IPS-18a (cell line): Measurements from ENCODE around the gene IFNK.

Experiments
- H3K27ac ChIP-seq: one replicate; pipeline ENCODE4 v1.5.1; 2013; ENCODE audit warnings: low read length
- H3K27me3 ChIP-seq: one replicate; pipeline ENCODE4 v1.6.1; 2013; ENCODE audit warnings: mild to moderate bottlenecking, low read length; ENCODE audit not compliant: control insufficient read depth, insufficient read depth
- H3K36me3 ChIP-seq: one replicate; pipeline ENCODE4 v1.6.1; 2013; ENCODE audit warnings: low read depth, low read length; ENCODE audit not compliant: control insufficient read depth
- H3K4me1 ChIP-seq: one replicate; pipeline ENCODE4 v1.6.1; 2013; ENCODE audit warnings: low read depth, low read length; ENCODE audit not compliant: control insufficient read depth
- H3K4me3 ChIP-seq: one replicate; pipeline ENCODE4 v1.5.1; 2013; ENCODE audit warnings: low read length
- H3K9ac ChIP-seq: one replicate; pipeline ENCODE4 v1.6.1; 2013; ENCODE audit warnings: mild to moderate bottlenecking, low read length, moderate library complexity
- H3K9me3 ChIP-seq: one replicate; pipeline ENCODE4 v1.6.1; 2013; ENCODE audit warnings: low read depth, low read length; ENCODE audit not compliant: control insufficient read depth

The IFNK gene

DNA sequence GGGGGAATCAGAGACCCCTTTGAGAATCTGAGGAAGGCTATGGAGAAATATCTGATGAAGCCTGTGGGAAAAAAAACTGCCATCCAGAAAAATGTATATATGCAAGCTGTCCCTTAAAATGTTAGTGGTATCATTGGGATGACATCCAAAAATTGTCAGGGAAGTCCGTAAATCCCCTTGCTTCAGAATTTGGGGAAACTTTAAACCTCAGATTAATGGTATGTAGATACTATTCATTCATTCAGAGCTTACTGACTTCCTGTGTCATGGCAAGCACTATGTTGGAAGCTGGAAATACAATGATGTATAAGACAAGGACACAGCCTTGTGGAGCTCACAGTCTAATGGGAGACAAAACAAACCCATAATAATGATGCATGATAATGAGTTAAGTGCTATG, 16.4 kb downstream of the IFNK start:
- Histone ChIP-seq H3K9me3 (no peaks in the 10 kb centered on the region), H3K27me3 (no peaks in the 10 kb centered on the region), H3K9ac (no peak overlapping the region), H3K27ac (no peak overlapping the region), H3K4me3 (no peak overlapping the region), H3K4me1 (no peaks in the 10 kb centered on the region), H3K36me3 (peaks cover 8% of the 10 kb centered on the region)

DNA sequence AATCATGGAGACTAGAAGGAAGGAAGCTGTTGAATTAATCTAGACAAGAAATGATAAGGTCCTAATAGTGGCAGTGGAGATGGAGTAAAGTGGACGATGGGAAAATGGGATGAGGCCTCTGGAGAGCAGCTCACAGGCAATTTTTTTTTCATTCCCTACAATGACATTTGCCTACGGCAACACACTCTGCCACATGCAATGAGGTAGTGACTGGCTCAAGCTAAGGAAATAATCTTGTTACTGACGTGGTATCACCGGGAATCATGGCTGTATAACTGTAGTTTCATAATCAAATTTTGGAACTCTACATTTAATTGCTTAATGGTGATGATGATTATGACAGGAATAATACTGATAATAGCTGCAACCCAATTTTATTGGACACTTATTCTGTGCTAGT, 17.6 kb downstream of the IFNK start:
- Histone ChIP-seq H3K27me3 (no peaks in the 10 kb centered on the region), H3K9me3 (no peaks in the 10 kb centered on the region), H3K4me3 (no peak overlapping the region), H3K27ac (no peak overlapping the region), H3K36me3 (peaks cover 10% of the 10 kb centered on the region), H3K4me1 (no peaks in the 10 kb centered on the region), H3K9ac (no peak overlapping the region)

DNA sequence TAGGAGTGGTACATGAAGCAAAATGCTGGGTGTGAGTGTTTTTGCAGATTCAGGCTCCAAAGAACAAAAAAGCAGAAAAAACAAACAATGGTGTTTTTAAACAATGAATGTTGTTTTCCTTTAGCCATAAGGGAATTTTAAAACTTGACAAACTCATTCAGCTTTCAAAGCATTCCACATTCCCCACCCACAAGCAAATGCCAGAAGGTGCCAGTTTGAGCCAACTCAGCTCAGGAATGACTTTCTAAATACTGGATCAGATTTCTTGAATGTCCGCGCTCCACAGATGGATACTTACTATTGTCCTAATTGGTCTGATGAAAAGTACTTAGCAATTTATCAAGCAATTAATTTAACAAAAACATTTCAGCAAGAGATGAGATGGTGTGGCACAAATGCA, 18.4 kb downstream of the IFNK start:
- H3K27ac ChIP-seq: no peak overlapping the region

GRCh38 chr9:27545471-27545870, 21.4 kb downstream of the IFNK start:
- H3K36me3 ChIP-seq: peaks cover 25% of the 10 kb centered on the region
- no peaks in the 10 kb centered on the region for H3K9me3 ChIP-seq
- H3K27me3 ChIP-seq: no peaks in the 10 kb centered on the region
- H3K4me3 ChIP-seq: no peak overlapping the region
- no peak overlapping the region for H3K27ac ChIP-seq
- H3K4me1 ChIP-seq: no peaks in the 10 kb centered on the region
- no peak overlapping the region for H3K9ac ChIP-seq

More for the DNA sequence above, 18.4 kb downstream of the IFNK start:
- no peaks in the 10 kb centered on the region for H3K9me3 ChIP-seq
- peaks cover 16% of the 10 kb centered on the region for H3K36me3 ChIP-seq
- no peaks in the 10 kb centered on the region for H3K4me1 ChIP-seq
- H3K9ac ChIP-seq: no peak overlapping the region
- no peaks in the 10 kb centered on the region for H3K27me3 ChIP-seq
- no peak overlapping the region for H3K4me3 ChIP-seq

DNA sequence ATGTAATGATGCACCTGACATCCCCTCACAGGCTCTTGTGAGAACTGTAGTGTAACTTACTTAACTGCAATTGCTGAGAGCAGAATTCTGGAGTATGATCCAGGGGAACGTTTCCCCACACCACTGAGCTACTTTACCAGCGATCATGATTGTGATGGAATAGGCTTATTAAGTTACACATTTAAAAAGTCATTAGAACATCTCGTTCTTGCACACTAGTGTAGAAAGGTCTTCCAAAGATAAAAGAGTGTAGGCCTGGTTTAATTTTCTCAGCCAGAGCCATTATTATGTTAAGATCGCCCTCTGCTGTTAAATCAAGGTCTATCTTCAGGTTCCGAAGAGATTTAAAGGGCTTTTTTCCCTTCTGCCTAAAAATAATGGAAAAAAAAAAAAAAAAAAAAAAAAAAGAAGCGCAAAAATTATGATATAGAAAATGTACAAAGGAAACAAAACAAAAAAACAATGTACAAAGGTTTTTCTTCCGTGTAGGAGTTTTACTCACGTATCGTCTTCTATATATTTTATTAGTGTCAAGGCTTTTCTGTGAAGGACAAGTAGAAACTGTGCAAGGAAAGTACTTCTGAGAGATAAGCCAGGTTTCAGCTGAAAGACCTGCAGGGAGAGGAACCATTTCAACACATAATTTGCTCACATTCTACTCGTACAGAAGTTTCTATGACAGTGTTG, 24.1 kb downstream of the IFNK start:
- Histone ChIP-seq H3K36me3 (peaks cover 26% of the 10 kb centered on the region), H3K4me1 (no peaks in the 10 kb centered on the region), H3K9me3 (no peaks in the 10 kb centered on the region), H3K9ac (no peak overlapping the region), H3K27me3 (no peaks in the 10 kb centered on the region), H3K27ac (no peak overlapping the region), H3K4me3 (no peak overlapping the region)

DNA sequence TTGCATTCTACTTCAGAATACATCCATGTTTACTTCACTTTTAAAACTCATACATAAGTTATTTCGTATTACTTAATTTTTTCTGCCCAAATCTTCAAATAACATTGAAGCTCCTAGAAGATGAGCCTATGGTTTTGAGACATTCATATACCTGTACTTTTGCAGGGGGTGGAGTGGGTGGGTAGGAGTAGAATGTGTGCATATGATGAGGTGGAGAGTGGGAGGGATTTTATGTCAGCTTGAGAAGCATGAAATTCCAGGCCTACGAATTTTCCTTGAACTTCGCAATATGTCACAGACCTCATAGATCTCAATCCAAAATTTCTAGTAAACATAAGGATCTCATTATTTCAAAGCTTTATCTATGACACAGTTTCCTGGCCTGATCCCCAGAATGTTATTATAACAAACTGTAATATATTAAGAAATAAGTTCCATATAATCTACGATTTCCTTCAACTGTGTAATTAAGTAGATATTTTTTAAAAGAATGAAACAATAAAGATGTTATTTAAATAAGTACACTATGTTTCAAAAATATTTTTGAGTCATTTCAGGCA, 25.2 kb downstream of the IFNK start:
- Histone ChIP-seq H3K27me3 (no peaks in the 10 kb centered on the region), H3K9ac (no peak overlapping the region), H3K27ac (no peak overlapping the region), H3K36me3 (peaks cover 31% of the 10 kb centered on the region), H3K4me1 (no peaks in the 10 kb centered on the region), H3K4me3 (no peak overlapping the region), H3K9me3 (no peaks in the 10 kb centered on the region)

DNA sequence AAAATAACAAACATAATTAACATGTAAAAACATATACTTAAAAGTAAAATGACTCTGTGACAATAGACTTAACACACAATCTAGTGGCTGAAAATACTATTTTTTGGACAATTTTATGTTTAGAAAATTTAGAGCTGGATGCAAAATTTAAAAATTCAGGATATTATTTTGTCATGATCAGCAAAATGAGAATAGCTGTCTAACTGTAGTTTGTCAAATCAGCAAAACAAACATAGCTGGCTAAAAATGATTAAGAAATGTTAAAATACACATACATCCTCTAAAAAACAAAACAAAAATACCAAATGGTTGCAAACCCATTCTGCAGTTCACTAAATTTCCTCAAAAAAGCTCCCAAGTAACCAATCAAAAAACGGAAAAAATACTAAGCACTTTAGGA, 30.6 kb downstream of the IFNK start:
- Histone ChIP-seq H3K9me3 (no peaks in the 10 kb centered on the region), H3K9ac (no peak overlapping the region), H3K4me3 (no peak overlapping the region), H3K27ac (no peak overlapping the region), H3K36me3 (peaks cover 43% of the 10 kb centered on the region), H3K27me3 (no peaks in the 10 kb centered on the region), H3K4me1 (no peaks in the 10 kb centered on the region)

DNA sequence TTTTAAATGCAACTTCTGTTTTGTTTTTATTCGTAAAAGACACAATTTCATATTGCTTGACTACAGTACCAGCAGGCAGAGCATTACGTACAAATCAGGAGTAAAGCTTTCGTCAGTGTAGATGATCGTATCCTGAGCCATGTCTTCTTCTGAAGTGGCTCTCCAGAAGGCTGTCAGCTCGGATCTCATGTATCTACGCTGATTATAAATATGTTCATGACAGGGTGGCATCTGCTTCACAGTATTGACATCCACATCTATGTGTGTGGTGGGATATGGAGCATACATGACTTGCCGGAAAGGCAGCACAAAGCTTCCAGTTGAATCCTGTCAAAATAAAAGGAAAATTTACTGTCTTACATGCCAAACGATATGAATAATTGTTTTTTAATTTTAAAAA, 32.4 kb downstream of the IFNK start:
- Histone ChIP-seq H3K4me1 (no peaks in the 10 kb centered on the region), H3K9ac (no peak overlapping the region), H3K27me3 (no peaks in the 10 kb centered on the region), H3K27ac (no peak overlapping the region), H3K9me3 (no peaks in the 10 kb centered on the region), H3K36me3 (peaks cover 55% of the 10 kb centered on the region), H3K4me3 (no peak overlapping the region)

DNA sequence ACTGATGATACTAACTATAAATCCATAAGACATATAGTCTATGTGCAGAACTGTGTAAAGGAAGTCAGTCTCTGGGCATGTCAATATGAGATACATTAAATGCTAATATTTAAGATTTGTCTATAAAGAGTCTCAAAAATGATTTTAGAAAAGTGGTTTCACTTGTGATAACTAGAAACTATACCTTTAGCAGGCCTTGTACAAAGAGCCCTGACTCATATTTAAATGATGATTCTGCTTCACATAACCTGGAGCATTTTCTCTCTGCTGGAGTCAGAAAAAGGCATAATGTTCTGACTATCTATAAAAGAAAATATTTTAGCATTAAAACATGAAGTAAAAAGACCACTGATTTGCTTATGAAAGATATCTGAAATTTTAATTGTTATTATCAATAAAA, 34.2 kb downstream of the IFNK start:
- H3K36me3 ChIP-seq: peaks cover 64% of the 10 kb centered on the region
- H3K4me1 ChIP-seq: no peaks in the 10 kb centered on the region
- H3K9ac ChIP-seq: no peak overlapping the region
- H3K27me3 ChIP-seq: no peaks in the 10 kb centered on the region
- no peak overlapping the region for H3K27ac ChIP-seq
- no peaks in the 10 kb centered on the region for H3K9me3 ChIP-seq
- no peak overlapping the region for H3K4me3 ChIP-seq

DNA sequence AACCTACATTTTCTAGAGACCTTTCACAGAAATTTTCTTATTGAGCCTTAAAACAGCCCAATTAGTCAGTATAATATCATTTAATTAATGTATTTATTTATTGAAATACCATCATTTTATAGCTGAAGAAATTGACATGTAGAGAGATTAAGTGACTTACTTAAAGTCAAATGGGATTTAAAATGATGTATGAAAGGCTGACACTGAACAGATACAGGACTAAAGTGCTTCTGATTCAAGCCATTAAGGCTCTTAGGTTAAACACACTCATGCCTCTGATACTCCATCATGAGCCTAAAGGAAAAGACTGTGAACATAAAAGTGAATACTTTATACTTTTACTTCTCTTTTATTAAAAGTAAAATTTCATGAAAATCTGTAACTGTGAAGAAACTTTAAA, 36.4 kb downstream of the IFNK start:
- Histone ChIP-seq H3K9me3 (no peaks in the 10 kb centered on the region), H3K4me1 (no peaks in the 10 kb centered on the region), H3K36me3 (peaks cover 65% of the 10 kb centered on the region)

DNA sequence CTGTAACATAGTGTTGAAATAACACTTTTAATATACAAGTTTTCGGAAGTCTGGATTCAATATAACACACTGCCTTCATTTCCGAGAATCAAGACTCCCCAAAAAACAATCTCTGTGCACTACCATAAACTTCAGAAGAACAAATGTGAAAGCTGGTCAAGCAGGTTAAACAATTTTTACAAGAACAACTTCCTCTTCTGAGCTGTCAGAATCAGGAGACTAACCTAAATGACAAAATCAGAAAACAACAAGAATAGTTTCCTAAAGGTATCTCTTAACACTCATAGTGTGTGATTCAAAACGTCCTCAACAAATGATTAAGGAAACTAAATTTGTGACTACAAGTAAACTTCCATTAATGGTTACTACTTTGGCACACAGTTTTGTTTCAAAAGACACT, 37.6 kb downstream of the IFNK start:
- no peaks in the 10 kb centered on the region for H3K27me3 ChIP-seq
- H3K27ac ChIP-seq: no peak overlapping the region
- H3K36me3 ChIP-seq: peaks cover 67% of the 10 kb centered on the region
- no peaks in the 10 kb centered on the region for H3K9me3 ChIP-seq
- no peak overlapping the region for H3K4me3 ChIP-seq
- no peak overlapping the region for H3K9ac ChIP-seq
- H3K4me1 ChIP-seq: no peaks in the 10 kb centered on the region

More for the DNA sequence above, 36.4 kb downstream of the IFNK start:
- no peaks in the 10 kb centered on the region for H3K27me3 ChIP-seq
- H3K27ac ChIP-seq: no peak overlapping the region
- no peak overlapping the region for H3K4me3 ChIP-seq
- H3K9ac ChIP-seq: no peak overlapping the region

- Histone ChIP-seq H3K4me3 (no peak overlapping the region), H3K36me3 (peaks cover 52% of the 10 kb centered on the region), H3K27ac (no peak overlapping the region)
These were observed 39.8 kb downstream of the IFNK start for GRCh38 chr9:27563738-27564430.

More at GRCh38 chr9:27563738-27564430, 39.8 kb downstream of the IFNK start:
- Histone ChIP-seq H3K9ac (no peak overlapping the region), H3K27me3 (no peaks in the 10 kb centered on the region), H3K9me3 (no peaks in the 10 kb centered on the region), H3K4me1 (no peaks in the 10 kb centered on the region)
